IMR-90 (cell line): ENCODE measurements around the gene CCDC182. TPM values are rescaled to one million over a fixed set of nuclear protein-coding genes. Genes with fewer than 3 reads are reported as not detected.

ENCODE experiments used
- ATAC-seq: fragments of 200-7000 bp; cut with Tn5 transposase; 2 replicates; pipeline ENCODE4 v1.9.1; 2020; ENCODE audit warnings: low read depth, mild to moderate bottlenecking, moderate library complexity
- BruUV-seq: library from RNA; stranded (reverse); fragments of 400-500 nt; replicated peaks from 2 replicates; lab custom pipeline; 2021; lab: Mats Ljungman, UMichigan
- CTCF ChIA-PET: fragments of 300-600 bp; formaldehyde crosslinking; extraction: SDS; loops from one replicate; lab custom pipeline; 2021; ENCODE audit warnings: antibody characterized with exemption; lab: Yijun Ruan, JAX
- POLR2A ChIA-PET: fragments of 300-600 bp; sonication (Branson Sonifier 250); formaldehyde crosslinking; loops from one replicate; lab custom pipeline; 2022; ENCODE audit warnings: antibody characterized with exemption; ENCODE audit not compliant: unreplicated experiment; lab: Charles Lee
- DNase-seq: peaks from one replicate; pipeline ENCODE4 v3.0.0; 2013
- H2AFZ ChIP-seq: replicated peaks from 2 replicates; pipeline ENCODE3; 2013; ENCODE audit warnings: low read length, mild to moderate bottlenecking; ENCODE audit not compliant: poor library complexity
- H2AK5ac ChIP-seq: 2 replicates; pipeline ENCODE4 v1.6.1; 2013; ENCODE audit warnings: low read depth, low read length, inconsistent platforms
- H2AK9ac ChIP-seq: replicated peaks from 2 replicates; pipeline ENCODE3; 2013; ENCODE audit warnings: mild to moderate bottlenecking, low read depth, low read length, moderate library complexity; ENCODE audit not compliant: poor library complexity
- H2BK120ac ChIP-seq: 2 replicates; pipeline ENCODE4 v1.6.1; 2013; ENCODE audit warnings: low read depth, low read length, inconsistent platforms
- H2BK15ac ChIP-seq: 3 replicates; pipeline ENCODE4 v1.6.1; 2013; ENCODE audit warnings: low read depth, low read length, inconsistent platforms
- H2BK20ac ChIP-seq: 2 replicates; pipeline ENCODE4 v1.6.1; 2013; ENCODE audit warnings: low read depth, mild to moderate bottlenecking, inconsistent platforms, low read length, moderate library complexity
- H2BK5ac ChIP-seq: 2 replicates; pipeline ENCODE4 v1.6.1; 2013; ENCODE audit warnings: mild to moderate bottlenecking, low read depth, low read length, inconsistent platforms; ENCODE audit not compliant: poor library complexity, severe bottlenecking
- H3K14ac ChIP-seq: replicated peaks from 2 replicates; pipeline ENCODE4 v1.6.1; 2013; ENCODE audit warnings: low read depth, low read length, inconsistent platforms
- H3K18ac ChIP-seq: 2 replicates; pipeline ENCODE4 v1.6.1; 2013; ENCODE audit warnings: low read depth, low read length, control low read depth
- H3K23ac ChIP-seq: 2 replicates; pipeline ENCODE4 v1.6.1; 2013; ENCODE audit warnings: low read depth, low read length, inconsistent platforms
- H3K27ac ChIP-seq: 2 replicates; pipeline ENCODE4 v1.5.1; 2013; ENCODE audit warnings: mild to moderate bottlenecking, control low read depth, low read length; ENCODE audit not compliant: insufficient read depth
- H3K27me3 ChIP-seq: 2 replicates; pipeline ENCODE4 v1.6.1; 2013; ENCODE audit warnings: low read length; ENCODE audit not compliant: control insufficient read depth, insufficient read depth
- H3K36me3 ChIP-seq: 2 replicates; pipeline ENCODE4 v1.6.1; 2013; ENCODE audit warnings: low read length, mixed read lengths; ENCODE audit not compliant: control insufficient read depth, insufficient read depth
- H3K4ac ChIP-seq: 2 replicates; pipeline ENCODE4 v1.6.1; 2013; ENCODE audit warnings: low read depth, low read length, inconsistent platforms
- H3K4me1 ChIP-seq: 2 replicates; pipeline ENCODE4 v1.6.1; 2013; ENCODE audit warnings: low read length, mixed read lengths; ENCODE audit not compliant: control insufficient read depth, insufficient read depth
- H3K4me2 ChIP-seq: 2 replicates; pipeline ENCODE4 v1.6.1; 2013; ENCODE audit warnings: low read depth, mild to moderate bottlenecking, control low read depth, low read length, moderate library complexity
- H3K4me3 ChIP-seq: 2 replicates; pipeline ENCODE4 v1.5.1; 2013; ENCODE audit warnings: low read depth, mild to moderate bottlenecking, control low read depth, low read length, moderate library complexity; ENCODE audit not compliant: insufficient read depth
- H3K56ac ChIP-seq: 2 replicates; pipeline ENCODE4 v1.6.1; 2013; ENCODE audit warnings: low read length, inconsistent platforms; ENCODE audit not compliant: insufficient read depth; ENCODE audit errors: extremely low read depth
- H3K79me1 ChIP-seq, 2 experiments: 2 replicates each; pipeline ENCODE4 v1.6.1; 2013; ENCODE audit warnings: low read length in 2 of 2, inconsistent platforms in 1 of 2, low read depth in 1 of 2
- H3K9ac ChIP-seq: 2 replicates; pipeline ENCODE4 v1.6.1; 2013; ENCODE audit warnings: low read depth, low read length, control low read depth
- H3K9me1 ChIP-seq: 2 replicates; pipeline ENCODE4 v1.6.1; 2013; ENCODE audit warnings: low read length, inconsistent platforms; ENCODE audit not compliant: insufficient read depth
- H3K9me3 ChIP-seq: 2 replicates; pipeline ENCODE4 v1.6.1; 2013; ENCODE audit warnings: low read length; ENCODE audit not compliant: control insufficient read depth, insufficient read depth
- H4K20me1 ChIP-seq: 2 replicates; pipeline ENCODE4 v1.6.1; 2013; ENCODE audit warnings: low read length, inconsistent platforms; ENCODE audit not compliant: insufficient read depth
- H4K5ac ChIP-seq: 2 replicates; pipeline ENCODE4 v1.6.1; 2013; ENCODE audit warnings: mild to moderate bottlenecking, low read depth, low read length, control low read depth
- H4K8ac ChIP-seq, 2 experiments: 2 replicates each; pipeline ENCODE4 v1.6.1; 2013; ENCODE audit warnings: low read depth in 2 of 2, low read length in 2 of 2, control low read depth in 1 of 2, inconsistent platforms in 1 of 2
- H4K91ac ChIP-seq: 2 replicates; pipeline ENCODE4 v1.6.1; 2013; ENCODE audit warnings: low read depth, low read length, inconsistent platforms; ENCODE audit not compliant: insufficient read depth
- CEBPB ChIP-seq: IDR thresholded peaks from 2 replicates; pipeline ENCODE4 v1.6.1; 2012; ENCODE audit warnings: low read depth, low read length, improper control_type of control experiment
- CHD1 ChIP-seq: IDR thresholded peaks from 2 replicates; pipeline ENCODE4 v1.6.1; 2012; ENCODE audit warnings: low read depth, low read length, improper control_type of control experiment
- FOS ChIP-seq: fragments of 150-350 bp; IDR thresholded peaks from 2 replicates; pipeline ENCODE4 v1.6.1; 2016; ENCODE audit warnings: low read depth, low read length
- MAFK ChIP-seq: IDR thresholded peaks from 2 replicates; pipeline ENCODE4 v1.6.1; 2012; ENCODE audit warnings: low read depth, low read length, improper control_type of control experiment
- MAZ ChIP-seq: IDR thresholded peaks from 2 replicates; pipeline ENCODE4 v1.6.1; 2012; ENCODE audit warnings: low read depth, mild to moderate bottlenecking, low read length, improper control_type of control experiment, moderate library complexity, borderline replicate concordance
- MXI1 ChIP-seq: IDR thresholded peaks from 2 replicates; pipeline ENCODE4 v1.6.1; 2012; ENCODE audit warnings: low read depth, mild to moderate bottlenecking, low read length, moderate library complexity, borderline replicate concordance
- NFE2L2 ChIP-seq: fragments of 150-350 bp; IDR thresholded peaks from 2 replicates; pipeline ENCODE4 v1.6.1; 2016; ENCODE audit warnings: low read depth, mild to moderate bottlenecking, low read length
- POLR2A ChIP-seq: IDR thresholded peaks from 2 replicates; pipeline ENCODE4 v1.6.1; 2012; ENCODE audit warnings: mild to moderate bottlenecking, low read depth, low read length
- RAD21 ChIP-seq: IDR thresholded peaks from 2 replicates; pipeline ENCODE4 v1.6.1; 2012; ENCODE audit warnings: low read length, improper control_type of control experiment
- RCOR1 ChIP-seq: IDR thresholded peaks from 2 replicates; pipeline ENCODE4 v1.6.1; 2012; ENCODE audit warnings: mild to moderate bottlenecking, low read length, improper control_type of control experiment; ENCODE audit not compliant: insufficient replicate concordance
- RFX5 ChIP-seq: IDR thresholded peaks from 2 replicates; pipeline ENCODE4 v1.8.0; 2012; ENCODE audit warnings: low read depth, mild to moderate bottlenecking, low read length, moderate library complexity
- SMC3 ChIP-seq: fragments of 150-350 bp; IDR thresholded peaks from 2 replicates; pipeline ENCODE4 v1.6.1; 2016; ENCODE audit warnings: low read depth, mild to moderate bottlenecking, antibody characterized with exemption, low read length, moderate library complexity
- WGBS, 2 experiments: methylation state at CpG; one replicate each; pipeline versions ENCODE4 v1.1.5 to v1.1.7; 2013; ENCODE audit warnings: missing lambda C conversion rate in 2 of 2; ENCODE audit not compliant: insufficient read length in 1 of 2; ENCODE audit errors: extremely low coverage in 2 of 2; 5-methylcytosine and 5-hydroxymethylcytosine counted together
- dilution Hi-C: fragments of 300-500 bp; cut with HindIII; formaldehyde crosslinking; loops from one replicate; pipeline ENCODE4 v1.14.3; 2018; ENCODE audit warnings: low sequenced_read_pairs; ENCODE audit not compliant: unreplicated experiment
- in situ Hi-C: fragments of 300-500 bp; cut with MboI; formaldehyde crosslinking; loops from 3 replicates; pipeline ENCODE4 v1.14.3; 2019; ENCODE audit warnings: low sequenced_read_pairs, inconsistent platforms, mixed read lengths
- intact Hi-C: fragments of 100-400 bp; cut with micrococcal nuclease; formaldehyde crosslinking; loops from 2 replicates; pipeline ENCODE4 v1.10.0; 2022
- polyA plus RNA-seq, 3 experiments: library from polyadenylated mRNA; depleted of rRNA; stranded (reverse); fragments of >200 nt; gene quantifications; 2 replicates each; pipeline ENCODE4 v1.2.3, GENCODE V29; 2012; ENCODE audit warnings: low replicate concordance in 1 of 3
- total RNA-seq: library from RNA; depleted of rRNA; stranded (reverse); fragments of >200 nt; gene quantifications from 2 replicates; pipeline ENCODE4 v1.2.3, GENCODE V29; 2012
- TF ChIP-seq, protein P1 (sequence below): fragments of 150-350 bp; IDR thresholded peaks from 2 replicates; pipeline ENCODE4 v1.6.1; 2016; ENCODE audit warnings: low read depth, mild to moderate bottlenecking, low read length, moderate library complexity, borderline replicate concordance
- TF ChIP-seq, protein P2 (sequence below): fragments of 150-350 bp; IDR thresholded peaks from 2 replicates; pipeline ENCODE4 v1.6.1; 2017; ENCODE audit warnings: mild to moderate bottlenecking, antibody characterized with exemption, low read length, low read depth
- TF ChIP-seq, protein P3 (sequence below): conservative IDR thresholded peaks from 2 replicates; pipeline ENCODE4 v1.5.1; 2012; ENCODE audit warnings: mild to moderate bottlenecking, low read depth, low read length, improper control_type of control experiment

Gene CCDC182
- total and polyA plus RNA-seq, 2 of the 4 experiments (the other 2 are of a cell fraction), result not detected

DNA sequence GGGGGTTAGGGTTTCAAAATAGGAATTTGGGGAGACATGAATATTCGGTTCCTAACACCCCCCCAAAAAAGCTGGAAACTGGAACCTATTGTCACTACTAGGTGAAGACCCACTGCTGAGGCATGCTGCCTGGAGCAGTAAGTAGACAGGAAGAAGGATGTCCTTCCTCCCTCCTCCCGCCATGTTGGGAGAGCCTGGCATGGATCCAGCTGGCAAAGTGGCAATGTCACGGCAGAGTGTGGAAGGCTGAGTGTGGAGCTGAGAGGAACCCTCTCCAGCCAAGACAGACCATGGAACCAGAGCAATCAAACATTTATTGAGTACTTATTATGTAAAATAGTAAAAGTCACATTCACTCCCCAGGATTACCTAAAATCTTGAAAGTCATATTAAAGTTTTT is 49.0 kb downstream of the CCDC182 start:
- Histone ChIP-seq H3K9ac (no peak overlapping the region), H3K9me3 (0 out of 2 replicates have a peak, but pooled peaks cover 1% of the 10 kb centered on the region), H2BK15ac (no peak overlapping the region), H3K4me2 (no peak overlapping the region), H3K4ac (no peak overlapping the region), H3K23ac (no peak overlapping the region), H2BK120ac (no peak overlapping the region), H2AK5ac (no peak overlapping the region), H2AK9ac (no peak overlapping the region), H3K56ac (no peak overlapping the region), H3K18ac (no peak overlapping the region), H2BK20ac (no peak overlapping the region), H2BK5ac (no peak overlapping the region), H4K91ac (no peak overlapping the region), H3K27ac (no peak overlapping the region), H3K9me1 (no peaks in the 10 kb centered on the region; the same call in 1 of the 2 replicates), H3K14ac (no peak overlapping the region), H4K8ac (no peak overlapping the region), H4K5ac (no peak overlapping the region), H3K27me3 (peaks cover 28% of the 10 kb centered on the region), H4K20me1 (no peaks in the 10 kb centered on the region), H3K4me1 (no peaks in the 10 kb centered on the region), H2AFZ (no peak overlapping the region), H3K79me1 (no peaks in the 10 kb centered on the region), H3K36me3 (no peaks in the 10 kb centered on the region), H3K4me3 (no peak overlapping the region)
- in situ Hi-C loops (no loop called here), intact Hi-C loops (no loop called here), dilution Hi-C loops (no loop called here)
- ChIA-PET POLR2A (no interaction called here), CTCF (interaction anchor here (0.6 kb wide), 1 partner anchor 426 kb away, joined by 3 read pairs; no protein-coding TSS in a partner anchor)
- TF ChIP-seq FOS (no peak), MAFK (no peak), MAZ (no peak), SMC3 (no peak), RAD21 (no peak), CEBPB (no peak), MXI1 (no peak), RCOR1 (no peak), CHD1 (no peak), NFE2L2 (no peak), POLR2A (no peak), RFX5 (no peak)
- TF ChIP-seq, protein P1, sequence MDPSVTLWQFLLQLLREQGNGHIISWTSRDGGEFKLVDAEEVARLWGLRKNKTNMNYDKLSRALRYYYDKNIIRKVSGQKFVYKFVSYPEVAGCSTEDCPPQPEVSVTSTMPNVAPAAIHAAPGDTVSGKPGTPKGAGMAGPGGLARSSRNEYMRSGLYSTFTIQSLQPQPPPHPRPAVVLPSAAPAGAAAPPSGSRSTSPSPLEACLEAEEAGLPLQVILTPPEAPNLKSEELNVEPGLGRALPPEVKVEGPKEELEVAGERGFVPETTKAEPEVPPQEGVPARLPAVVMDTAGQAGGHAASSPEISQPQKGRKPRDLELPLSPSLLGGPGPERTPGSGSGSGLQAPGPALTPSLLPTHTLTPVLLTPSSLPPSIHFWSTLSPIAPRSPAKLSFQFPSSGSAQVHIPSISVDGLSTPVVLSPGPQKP, result no peak
- TF ChIP-seq, protein P2, sequence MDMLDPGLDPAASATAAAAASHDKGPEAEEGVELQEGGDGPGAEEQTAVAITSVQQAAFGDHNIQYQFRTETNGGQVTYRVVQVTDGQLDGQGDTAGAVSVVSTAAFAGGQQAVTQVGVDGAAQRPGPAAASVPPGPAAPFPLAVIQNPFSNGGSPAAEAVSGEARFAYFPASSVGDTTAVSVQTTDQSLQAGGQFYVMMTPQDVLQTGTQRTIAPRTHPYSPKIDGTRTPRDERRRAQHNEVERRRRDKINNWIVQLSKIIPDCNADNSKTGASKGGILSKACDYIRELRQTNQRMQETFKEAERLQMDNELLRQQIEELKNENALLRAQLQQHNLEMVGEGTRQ, result no peak
- TF ChIP-seq, protein P3, sequence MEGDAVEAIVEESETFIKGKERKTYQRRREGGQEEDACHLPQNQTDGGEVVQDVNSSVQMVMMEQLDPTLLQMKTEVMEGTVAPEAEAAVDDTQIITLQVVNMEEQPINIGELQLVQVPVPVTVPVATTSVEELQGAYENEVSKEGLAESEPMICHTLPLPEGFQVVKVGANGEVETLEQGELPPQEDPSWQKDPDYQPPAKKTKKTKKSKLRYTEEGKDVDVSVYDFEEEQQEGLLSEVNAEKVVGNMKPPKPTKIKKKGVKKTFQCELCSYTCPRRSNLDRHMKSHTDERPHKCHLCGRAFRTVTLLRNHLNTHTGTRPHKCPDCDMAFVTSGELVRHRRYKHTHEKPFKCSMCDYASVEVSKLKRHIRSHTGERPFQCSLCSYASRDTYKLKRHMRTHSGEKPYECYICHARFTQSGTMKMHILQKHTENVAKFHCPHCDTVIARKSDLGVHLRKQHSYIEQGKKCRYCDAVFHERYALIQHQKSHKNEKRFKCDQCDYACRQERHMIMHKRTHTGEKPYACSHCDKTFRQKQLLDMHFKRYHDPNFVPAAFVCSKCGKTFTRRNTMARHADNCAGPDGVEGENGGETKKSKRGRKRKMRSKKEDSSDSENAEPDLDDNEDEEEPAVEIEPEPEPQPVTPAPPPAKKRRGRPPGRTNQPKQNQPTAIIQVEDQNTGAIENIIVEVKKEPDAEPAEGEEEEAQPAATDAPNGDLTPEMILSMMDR, result no peak
- no CpG with 5 or more reads among the region's 3 CpGs for WGBS, 2 experiments
- BruUV-seq, result no TSS peak
- DNase-seq (no peak), ATAC-seq (no peak)
